ENCODE results near the gene ECEL1.

- no peak for TF ChIP-seq ZNF274 (IDR thresholded peaks at IDR 0.05; ENCODE audit: low read depth, low read length)
- TF ChIP-seq YY1 (IDR thresholded peaks at IDR 0.05; ENCODE audit: insufficient read depth, insufficient read length), result no peak
These were observed 32.2 kb upstream of the ECEL1 start, which contains the start of gene PRSS56 for GRCh38 chr2:232519581-232520438.

Data from NT2/D1 (cell line).